CD14-positive monocyte (primary cell): Measurements from ENCODE around the gene CLEC19A. TPM values are rescaled to one million over a fixed set of nuclear protein-coding genes. Genes with fewer than 3 reads are reported as not detected.

Experiments used
- DNase-seq, 3 donors: peaks; one replicate each; pipeline ENCODE4 v3.0.0-alpha.2; 2011 to 2022
- H2AFZ ChIP-seq: 2 replicates; pipeline ENCODE4 v1.6.0; 2012; ENCODE audit warnings: mild to moderate bottlenecking, low read depth, low read length, inconsistent platforms; ENCODE audit not compliant: insufficient read depth, poor library complexity, severe bottlenecking
- H3K27ac ChIP-seq, 2 donors: 1 replicate in 1 of 2; 2 replicates in 1 of 2; pipeline ENCODE4 v1.5.1; 2012 to 2013; ENCODE audit warnings: low read length in 2 of 2, control low read depth in 1 of 2, inconsistent platforms in 1 of 2, low read depth in 1 of 2, mild to moderate bottlenecking in 1 of 2
- H3K27me3 ChIP-seq, 2 donors: one replicate each; pipeline versions ENCODE4 v1.6.0 to v1.6.1; 2011 to 2013; ENCODE audit warnings: low read length in 2 of 2; ENCODE audit not compliant: control insufficient read depth in 2 of 2, insufficient read depth in 2 of 2
- H3K36me3 ChIP-seq, 2 donors: replicated peaks in 1 of 2; 1 replicate in 1 of 2; 2 replicates in 1 of 2; pipeline versions ENCODE4 v1.5.1 to v1.6.1; 2012 to 2013; ENCODE audit warnings: low read length in 2 of 2, control low read depth in 1 of 2, inconsistent platforms in 1 of 2, mild to moderate bottlenecking in 1 of 2; ENCODE audit not compliant: insufficient read depth in 2 of 2, control insufficient read depth in 1 of 2
- H3K4me1 ChIP-seq, 2 donors: 1 replicate in 1 of 2; 2 replicates in 1 of 2; pipeline versions ENCODE4 v1.5.1 to v1.6.1; 2012 to 2013; ENCODE audit warnings: low read length in 2 of 2, control low read depth in 1 of 2, inconsistent platforms in 1 of 2, mild to moderate bottlenecking in 1 of 2, moderate library complexity in 1 of 2; ENCODE audit not compliant: insufficient read depth in 2 of 2, control insufficient read depth in 1 of 2
- H3K4me2 ChIP-seq: replicated peaks from 2 replicates; pipeline ENCODE3; 2012; ENCODE audit warnings: low read length, moderate library complexity, mild to moderate bottlenecking; ENCODE audit not compliant: poor library complexity, severe bottlenecking; ENCODE audit errors: extremely low read depth
- H3K4me3 ChIP-seq, 3 experiments: fragments of 200-600 bp in 1 of 3; sonication (generic) in 1 of 3; replicated peaks in 1 of 3; 1 replicate in 2 of 3; 2 replicates in 1 of 3; pipeline ENCODE4 v1.5.1; 2011 to 2013; ENCODE audit warnings: low read length in 3 of 3, mild to moderate bottlenecking in 3 of 3, control low read depth in 2 of 3, low read depth in 2 of 3, inconsistent platforms in 1 of 3, moderate library complexity in 1 of 3
- H3K79me2 ChIP-seq: 2 replicates; pipeline ENCODE4 v1.6.0; 2012; ENCODE audit warnings: mild to moderate bottlenecking, control low read depth, inconsistent platforms, low read length, moderate library complexity; ENCODE audit not compliant: insufficient read depth
- H3K9ac ChIP-seq: 2 replicates; pipeline ENCODE4 v1.6.0; 2017; ENCODE audit warnings: low read length, mild to moderate bottlenecking; ENCODE audit not compliant: insufficient read depth, poor library complexity, severe bottlenecking
- H3K9me3 ChIP-seq, 2 donors: replicated peaks in 1 of 2; 1 replicate in 1 of 2; 2 replicates in 1 of 2; pipeline versions ENCODE4 v1.5.1 to v1.6.1; 2012 to 2013; ENCODE audit warnings: low read length in 2 of 2, control low read depth in 1 of 2; ENCODE audit not compliant: control insufficient read depth in 1 of 2, insufficient read depth in 1 of 2
- H4K20me1 ChIP-seq: 2 replicates; pipeline ENCODE4 v1.6.0; 2012; ENCODE audit warnings: mild to moderate bottlenecking, low read length, control low read depth, moderate library complexity; ENCODE audit not compliant: insufficient read depth
- H3K27ac Mint-ChIP-seq, 7 donors: one replicate each; pipeline ENCODE4 v1.8.0; 2020; ENCODE audit warnings: mild to moderate bottlenecking in 7 of 7, mixed read lengths in 7 of 7, moderate library complexity in 6 of 7, inconsistent platforms in 2 of 7
- H3K27me3 Mint-ChIP-seq, 3 donors: one replicate each; pipeline ENCODE4 v1.8.0; 2021 to 2022; ENCODE audit warnings: low read depth in 3 of 3, mild to moderate bottlenecking in 3 of 3, mixed read lengths in 3 of 3, moderate library complexity in 3 of 3, inconsistent platforms in 1 of 3
- H3K36me3 Mint-ChIP-seq, 2 donors: one replicate each; pipeline ENCODE4 v1.8.0; 2020; ENCODE audit warnings: mixed read lengths in 2 of 2, inconsistent platforms in 1 of 2, mild to moderate bottlenecking in 1 of 2
- H3K4me1 Mint-ChIP-seq: one replicate; pipeline ENCODE4 v1.8.0; 2020; ENCODE audit warnings: mild to moderate bottlenecking, mixed read lengths
- H3K4me3 Mint-ChIP-seq, 2 donors: one replicate each; pipeline ENCODE4 v1.8.0; 2020; ENCODE audit warnings: mild to moderate bottlenecking in 2 of 2, mixed read lengths in 2 of 2, moderate library complexity in 1 of 2
- H3K9me3 Mint-ChIP-seq, 7 donors: one replicate each; pipeline ENCODE4 v1.8.0; 2020 to 2022; ENCODE audit warnings: mixed read lengths in 7 of 7, mild to moderate bottlenecking in 6 of 7, moderate library complexity in 6 of 7, inconsistent platforms in 2 of 7
- CTCF ChIP-seq: fragments of 200-600 bp; IDR thresholded peaks from one replicate; pipeline ENCODE4 v1.8.0; 2022; ENCODE audit warnings: antibody characterized with exemption, mild to moderate bottlenecking
- WGBS: methylation state at CpG from one replicate; pipeline ENCODE4 v1.1.5; 2013; ENCODE audit warnings: missing lambda C conversion rate; ENCODE audit not compliant: insufficient coverage; 5-methylcytosine and 5-hydroxymethylcytosine counted together
- intact Hi-C, 2 donors: fragments of 100-400 bp; cut with micrococcal nuclease; formaldehyde crosslinking; loops; one replicate each; pipeline versions ENCODE4 v1.15.0 to v1.15.1; 2023
- polyA plus RNA-seq, 3 donors: library from polyadenylated mRNA; depleted of rRNA in 1 of 3; unstranded in 2 of 3; stranded (reverse) in 1 of 3; fragments of 300-500 nt in 2 of 3; fragments of >200 nt in 1 of 3; fragmentation: Illumina TruSeq in 2 of 3; gene quantifications; 1 replicate in 2 of 3; 2 replicates in 1 of 3; pipeline ENCODE4 v1.2.3, GENCODE V29; 2012 to 2021

CLEC19A gene
- polyA plus RNA-seq, 3 donors = not detected

GRCh38 chr16:19292186-19292585, 6.7 kb downstream of the CLEC19A start:
- no peak for DNase-seq
- Histone ChIP-seq H3K4me2 (no peak overlapping the region), H4K20me1 (no peaks in the 10 kb centered on the region), H2AFZ (no peak overlapping the region), H3K4me1 (peaks cover 23 to 27% of the 10 kb centered on the region in 2 donors), H3K36me3 (no peaks in the 10 kb centered on the region), H3K9me3 (no peaks in the 10 kb centered on the region), H3K27ac (no peak overlapping the region), H3K79me2 (no peaks in the 10 kb centered on the region), H3K4me3 (no peak overlapping the region), H3K9ac (no peak overlapping the region), H3K27me3 (peaks cover 4% of the 10 kb centered on the region in 2 donors)
- H3K27me3 Mint-ChIP-seq = peaks cover 3 to 14% (median 9%) of the 10 kb centered on the region in 3 donors
- peak overlapping the region in 1 of 7 donors; percentile 71 for H3K27ac Mint-ChIP-seq
- no peaks in the 10 kb centered on the region for H3K36me3 Mint-ChIP-seq
- H3K9me3 Mint-ChIP-seq = no peaks in the 10 kb centered on the region
- 75% methylated on average over 3 of the region's 5 CpGs for WGBS
- intact Hi-C loops = no loop called here
- TF ChIP-seq CTCF = no peak
- H3K4me3 Mint-ChIP-seq = no peak overlapping the region
- H3K4me1 Mint-ChIP-seq = peaks cover 30% of the 10 kb centered on the region

DNA sequence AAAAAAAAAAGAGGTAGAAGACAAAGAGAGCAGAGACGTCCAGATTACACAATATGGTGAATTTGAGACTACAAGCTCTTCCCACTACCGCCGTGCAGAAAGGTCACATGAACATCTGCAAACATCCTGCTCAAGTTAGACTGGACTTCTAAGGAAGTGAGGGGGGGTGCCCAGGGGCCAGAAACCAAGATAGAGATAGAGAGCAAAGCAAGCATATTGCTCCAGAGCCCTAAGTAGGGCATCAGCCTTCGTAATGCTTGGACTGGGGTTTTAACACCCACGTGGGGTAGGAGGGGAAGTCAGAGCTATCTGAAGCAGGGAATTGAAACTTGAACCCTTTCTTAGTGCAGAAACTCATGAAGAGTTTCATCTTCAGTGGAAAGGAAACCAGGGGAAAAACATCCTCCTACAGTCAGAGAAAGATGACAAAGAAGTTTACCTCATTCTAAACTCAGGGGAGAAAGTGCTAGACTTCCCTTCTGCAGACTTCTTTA, 8.7 kb downstream of the CLEC19A start:
- Mint-ChIP-seq H3K27me3 (peaks cover 8 to 14% (median 9%) of the 10 kb centered on the region in 3 donors), H3K4me1 (peaks cover 30% of the 10 kb centered on the region), H3K9me3 (no peaks in the 10 kb centered on the region), H3K36me3 (no peaks in the 10 kb centered on the region), H3K27ac (peak overlapping the region; percentile 73 to 94 (median 83)), H3K4me3 (peak overlapping the region; percentile 28 to 86)
- DNase-seq = peak; percentile 74 to 95 (median 82)
- no CpG with 5 or more reads among the region's 5 CpGs for WGBS
- Histone ChIP-seq H3K9ac (no peak overlapping the region), H3K27ac (peak overlapping the region; percentile 55 to 73), H3K4me3 (peak overlapping the region in 2 of 3 experiments; percentile 10 to 66), H3K79me2 (no peaks in the 10 kb centered on the region), H3K36me3 (no peaks in the 10 kb centered on the region), H3K9me3 (no peaks in the 10 kb centered on the region), H3K27me3 (peaks cover 3 to 5% of the 10 kb centered on the region in 2 donors), H2AFZ (peak overlapping the region; percentile 61), H3K4me2 (peak overlapping the region; percentile 68), H3K4me1 (peaks cover 23 to 27% of the 10 kb centered on the region in 2 donors), H4K20me1 (no peaks in the 10 kb centered on the region)
- TF ChIP-seq CTCF = no peak
- intact Hi-C loops = no loop called here
